Ramos (cell line): Measurements from ENCODE around the gene EFNB1.

Experiments
- in situ Hi-C: fragments of 300-500 bp; cut with MboI; formaldehyde crosslinking; loops from one replicate; pipeline ENCODE4 v1.14.3; 2022; ENCODE audit warnings: low sequenced_read_pairs; ENCODE audit not compliant: unreplicated experiment

Gene EFNB1

GRCh38 chrX:68876731-68877130 lies 47.9 kb downstream of the EFNB1 start:
- in situ Hi-C loops = no loop called here

GRCh38 chrX:68877606-68878005 lies 48.8 kb downstream of the EFNB1 start:
- in situ Hi-C loops = no loop called here

- in situ Hi-C loops = no loop called here
Observed at GRCh38 chrX:68878977-68879645, 50.3 kb downstream of the EFNB1 start.

- in situ Hi-C loops = no loop called here
Observed at GRCh38 chrX:68880846-68881552, 52.2 kb downstream of the EFNB1 start.

- in situ Hi-C loops = no loop called here
Observed at GRCh38 chrX:68881911-68882310, 53.1 kb downstream of the EFNB1 start.

GRCh38 chrX:68883800-68884199 lies 55.0 kb downstream of the EFNB1 start:
- in situ Hi-C loops = no loop called here

- in situ Hi-C loops = no loop called here
Observed at GRCh38 chrX:68889249-68889648, 60.4 kb downstream of the EFNB1 start.
